Measurements from ENCODE around the gene LRRC23.
"Not testable (repeated sequence)": the region's sequence is repeated elsewhere in the genome, so short reads cannot be mapped to it uniquely, and the experiment has no call there.

LRRC23 gene

GRCh38 chr12:6872073-6873048 is 32.3 kb upstream of the LRRC23 start:
- DNase-seq = peak in 57 of 58 donors; percentile 3 to 82 (median 65)

GRCh38 chr12:6873094-6874014 is 31.3 kb upstream of the LRRC23 start, which contains the start of gene SPSB2:
Gene SPSB2, minus strand, starts transcription at chr12:6873303. Its CDS starts 402 bp downstream, at chr12:6872901.
- DNase-seq = peak; percentile 37 to 96 (median 88)

GRCh38 chr12:6874015-6874368 is 30.6 kb upstream of the LRRC23 start:
- not testable (repeated sequence) for DNase-seq

- DNase-seq = not testable (repeated sequence)
Measured at GRCh38 chr12:6879824-6880223, 24.8 kb upstream of the LRRC23 start.

GRCh38 chr12:6883252-6883651 is 21.4 kb upstream of the LRRC23 start:
- DNase-seq = no peak

- DNase-seq = no peak
Measured at GRCh38 chr12:6883683-6884082, 20.9 kb upstream of the LRRC23 start.

GRCh38 chr12:6884539-6884938 is 20.1 kb upstream of the LRRC23 start:
- no peak for DNase-seq

- DNase-seq = not testable (repeated sequence)
Measured at GRCh38 chr12:6886206-6886999, 18.2 kb upstream of the LRRC23 start.

- DNase-seq = no peak
Measured at GRCh38 chr12:6887460-6887859, 17.2 kb upstream of the LRRC23 start.

GRCh38 chr12:6888360-6888759 is 16.3 kb upstream of the LRRC23 start:
- no peak for DNase-seq

GRCh38 chr12:6888794-6889193 is 15.8 kb upstream of the LRRC23 start:
- DNase-seq = not testable (repeated sequence)

GRCh38 chr12:6889775-6890573 is 14.6 kb upstream of the LRRC23 start:
- not testable (repeated sequence) for DNase-seq

GRCh38 chr12:6890789-6891645 is 13.6 kb upstream of the LRRC23 start:
- DNase-seq = peak; percentile 80 to 99 (median 96)

- DNase-seq = no peak
Measured at GRCh38 chr12:6891646-6892001, 13.0 kb upstream of the LRRC23 start.

- not testable (repeated sequence) for DNase-seq
Measured at GRCh38 chr12:6892683-6893082, 11.9 kb upstream of the LRRC23 start.

GRCh38 chr12:6894321-6894720 is 10.3 kb upstream of the LRRC23 start:
- DNase-seq = no peak

- DNase-seq = no peak
Measured at GRCh38 chr12:6896846-6897435, 7.7 kb upstream of the LRRC23 start.

- no peak for DNase-seq
Measured at GRCh38 chr12:6899427-6899826, 5.2 kb upstream of the LRRC23 start.

Data from anterior cingulate cortex (tissue), 58 donors.